HL-60 (cell line): ENCODE results near the gene MAPRE2.

Experiments used
- CTCF ChIP-seq: IDR thresholded peaks from one replicate; pipeline ENCODE4 v1.5.1; 2011; ENCODE audit warnings: low read length, control low read depth, inconsistent platforms; ENCODE audit not compliant: insufficient read depth
- GABPA ChIP-seq: IDR thresholded peaks from 2 replicates; pipeline ENCODE4 v1.6.1; 2012; ENCODE audit warnings: low read depth
- POLR2AphosphoS5 ChIP-seq: IDR thresholded peaks from 2 replicates; pipeline ENCODE4 v1.6.1; 2012; ENCODE audit warnings: low read depth
- REST ChIP-seq: IDR thresholded peaks from 2 replicates; pipeline ENCODE4 v1.6.1; 2012; ENCODE audit warnings: low read depth; ENCODE audit not compliant: insufficient replicate concordance
- SPI1 ChIP-seq: IDR thresholded peaks from 2 replicates; pipeline ENCODE4 v1.6.1; 2012; ENCODE audit warnings: low read depth, mild to moderate bottlenecking, borderline replicate concordance

- no peak for TF ChIP-seq CTCF
- TF ChIP-seq POLR2AphosphoS5: no peak
- TF ChIP-seq REST: no peak
- no peak for TF ChIP-seq GABPA
- TF ChIP-seq SPI1: no peak
Measured at GRCh38 chr18:35024196-35024595, 17.0 kb upstream of the MAPRE2 start.
